HepG2 (cell line): Measurements from ENCODE around the gene FIBCD1.

Source experiments
- EP300 ChIP-seq, 3 experiments: sonication (generic) in 1 of 3; formaldehyde crosslinking in 1 of 3; IDR thresholded peaks; 2 replicates each; pipeline versions ENCODE4 v1.5.1 to v1.6.1; 2011 to 2020; ENCODE audit warnings: low read depth in 2 of 3, low read length in 2 of 3, borderline replicate concordance in 1 of 3, improper control_type of control experiment in 1 of 3, mild to moderate bottlenecking in 1 of 3, missing genetic modification reagents in 1 of 3, moderate library complexity in 1 of 3
- EZH2 ChIP-seq: conservative IDR thresholded peaks from 2 replicates; pipeline ENCODE4 v1.6.1; 2012; ENCODE audit warnings: mild to moderate bottlenecking, low read depth, low read length, moderate library complexity
- SOX6 ChIP-seq, 2 experiments: fragments of 450-650 bp in 1 of 2; sonication (generic) in 1 of 2; formaldehyde crosslinking in 1 of 2; IDR thresholded peaks; 2 replicates each; pipeline versions ENCODE4 v1.4.0 to v1.6.1; 2017 to 2020; ENCODE audit warnings: antibody characterized with exemption in 1 of 2, mild to moderate bottlenecking in 1 of 2, missing genetic modification reagents in 1 of 2
- STAT6 ChIP-seq: sonication (generic); formaldehyde crosslinking; IDR thresholded peaks from 2 replicates; pipeline ENCODE4 v1.4.0; 2020; ENCODE audit warnings: missing genetic modification reagents, mild to moderate bottlenecking, borderline replicate concordance
- ZFX ChIP-seq: sonication (generic); formaldehyde crosslinking; IDR thresholded peaks from 2 replicates; pipeline ENCODE4 v1.4.0; 2020; ENCODE audit warnings: mild to moderate bottlenecking, low read depth, missing genetic modification reagents, moderate library complexity
- ZNF274 ChIP-seq: sonication (generic); formaldehyde crosslinking; IDR thresholded peaks from 2 replicates; pipeline ENCODE4 v1.5.1; 2020; ENCODE audit warnings: mild to moderate bottlenecking, missing genetic modification reagents
- TF ChIP-seq, protein P1 (sequence below): sonication (generic); formaldehyde crosslinking; IDR thresholded peaks from 2 replicates; pipeline ENCODE4 v1.4.0; 2020; ENCODE audit warnings: low read depth, missing genetic modification reagents

GRCh38 chr9:130858739-130859705 lies 80.0 kb downstream of the FIBCD1 start:
- TF ChIP-seq SOX6 (IDR thresholded peaks at IDR 0.05) (no peak), SOX6 (CRISPR knock-in tag; IDR thresholded peaks at IDR 0.05) (no peak), EP300 (IDR thresholded peaks at IDR 0.05; ENCODE audit: low read depth in 2 of 2, low read length in 2 of 2) (no peak), EP300 (CRISPR knock-in tag; IDR thresholded peaks at IDR 0.05; ENCODE audit: borderline replicate concordance) (no peak), ZFX (CRISPR knock-in tag) (no peak), ZNF274 (CRISPR knock-in tag) (no peak), EZH2 (no peak), STAT6 (CRISPR knock-in tag) (no peak)
- TF ChIP-seq, protein P1, sequence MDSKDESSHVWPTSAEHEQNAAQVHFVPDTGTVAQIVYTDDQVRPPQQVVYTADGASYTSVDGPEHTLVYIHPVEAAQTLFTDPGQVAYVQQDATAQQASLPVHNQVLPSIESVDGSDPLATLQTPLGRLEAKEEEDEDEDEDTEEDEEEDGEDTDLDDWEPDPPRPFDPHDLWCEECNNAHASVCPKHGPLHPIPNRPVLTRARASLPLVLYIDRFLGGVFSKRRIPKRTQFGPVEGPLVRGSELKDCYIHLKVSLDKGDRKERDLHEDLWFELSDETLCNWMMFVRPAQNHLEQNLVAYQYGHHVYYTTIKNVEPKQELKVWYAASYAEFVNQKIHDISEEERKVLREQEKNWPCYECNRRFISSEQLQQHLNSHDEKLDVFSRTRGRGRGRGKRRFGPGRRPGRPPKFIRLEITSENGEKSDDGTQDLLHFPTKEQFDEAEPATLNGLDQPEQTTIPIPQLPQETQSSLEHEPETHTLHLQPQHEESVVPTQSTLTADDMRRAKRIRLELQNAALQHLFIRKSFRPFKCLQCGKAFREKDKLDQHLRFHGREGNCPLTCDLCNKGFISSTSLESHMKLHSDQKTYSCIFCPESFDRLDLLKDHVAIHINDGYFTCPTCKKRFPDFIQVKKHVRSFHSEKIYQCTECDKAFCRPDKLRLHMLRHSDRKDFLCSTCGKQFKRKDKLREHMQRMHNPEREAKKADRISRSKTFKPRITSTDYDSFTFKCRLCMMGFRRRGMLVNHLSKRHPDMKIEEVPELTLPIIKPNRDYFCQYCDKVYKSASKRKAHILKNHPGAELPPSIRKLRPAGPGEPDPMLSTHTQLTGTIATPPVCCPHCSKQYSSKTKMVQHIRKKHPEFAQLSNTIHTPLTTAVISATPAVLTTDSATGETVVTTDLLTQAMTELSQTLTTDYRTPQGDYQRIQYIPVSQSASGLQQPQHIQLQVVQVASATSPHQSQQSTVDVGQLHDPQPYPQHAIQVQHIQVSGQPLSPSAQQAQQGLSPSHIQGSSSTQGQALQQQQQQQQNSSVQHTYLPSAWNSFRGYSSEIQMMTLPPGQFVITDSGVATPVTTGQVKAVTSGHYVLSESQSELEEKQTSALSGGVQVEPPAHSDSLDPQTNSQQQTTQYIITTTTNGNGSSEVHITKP (CRISPR knock-in tag), result no peak
